KMS-11 (cell line): ENCODE data around the gene MIDN.
"Not testable (repeated sequence)": the region's sequence is repeated elsewhere in the genome, so short reads cannot be mapped to it uniquely, and the experiment has no call there.

Experiments used
- H2AFZ ChIP-seq: fragments of 200-600 bp; sonication (generic); 2 replicates; pipeline ENCODE4 v1.6.1; 2016; ENCODE audit warnings: antibody characterized with exemption, mixed run types, low read depth
- H3K27ac ChIP-seq: fragments of 200-600 bp; sonication (generic); 2 replicates; pipeline ENCODE4 v1.6.1; 2016; ENCODE audit warnings: mild to moderate bottlenecking, mixed run types
- H3K27me3 ChIP-seq: fragments of 200-600 bp; sonication (generic); 2 replicates; pipeline ENCODE4 v1.6.1; 2017; ENCODE audit warnings: mild to moderate bottlenecking, low read depth, mixed run types, moderate library complexity; ENCODE audit not compliant: insufficient read depth
- H3K36me3 ChIP-seq: fragments of 200-600 bp; sonication (generic); 2 replicates; pipeline ENCODE4 v1.6.1; 2017; ENCODE audit warnings: mild to moderate bottlenecking, mixed run types; ENCODE audit not compliant: insufficient read depth
- H3K4me1 ChIP-seq: fragments of 200-600 bp; sonication (generic); 2 replicates; pipeline ENCODE4 v1.6.1; 2016; ENCODE audit warnings: mild to moderate bottlenecking, low read depth, mixed run types; ENCODE audit not compliant: poor library complexity, severe bottlenecking
- H3K4me2 ChIP-seq: fragments of 200-600 bp; sonication (generic); 2 replicates; pipeline ENCODE4 v1.7.0; 2016; ENCODE audit warnings: mild to moderate bottlenecking, mixed run types
- H3K4me3 ChIP-seq: fragments of 200-600 bp; sonication (generic); IDR thresholded peaks from 2 replicates; pipeline ENCODE4 v1.6.1; 2017; ENCODE audit warnings: low read depth, low read length, mixed read lengths; ENCODE audit not compliant: insufficient read depth
- H3K79me2 ChIP-seq: fragments of 200-600 bp; sonication (generic); 2 replicates; pipeline ENCODE4 v1.6.1; 2016; ENCODE audit warnings: low read depth, mixed run types; ENCODE audit not compliant: insufficient read depth
- H3K9ac ChIP-seq: fragments of 200-600 bp; sonication (generic); 2 replicates; pipeline ENCODE4 v1.6.1; 2016; ENCODE audit warnings: mild to moderate bottlenecking, mixed run types
- H4K20me1 ChIP-seq: fragments of 200-600 bp; sonication (generic); 2 replicates; pipeline ENCODE4 v1.6.1; 2016; ENCODE audit warnings: mild to moderate bottlenecking, mixed run types; ENCODE audit not compliant: insufficient read depth
- TF ChIP-seq, protein P1 (sequence below): fragments of 200-600 bp; sonication (generic); conservative IDR thresholded peaks from 2 replicates; pipeline ENCODE4 v1.6.1; 2017; ENCODE audit warnings: low read depth, mild to moderate bottlenecking, antibody characterized with exemption, low read length, moderate library complexity, mixed read lengths

The MIDN gene

DNA sequence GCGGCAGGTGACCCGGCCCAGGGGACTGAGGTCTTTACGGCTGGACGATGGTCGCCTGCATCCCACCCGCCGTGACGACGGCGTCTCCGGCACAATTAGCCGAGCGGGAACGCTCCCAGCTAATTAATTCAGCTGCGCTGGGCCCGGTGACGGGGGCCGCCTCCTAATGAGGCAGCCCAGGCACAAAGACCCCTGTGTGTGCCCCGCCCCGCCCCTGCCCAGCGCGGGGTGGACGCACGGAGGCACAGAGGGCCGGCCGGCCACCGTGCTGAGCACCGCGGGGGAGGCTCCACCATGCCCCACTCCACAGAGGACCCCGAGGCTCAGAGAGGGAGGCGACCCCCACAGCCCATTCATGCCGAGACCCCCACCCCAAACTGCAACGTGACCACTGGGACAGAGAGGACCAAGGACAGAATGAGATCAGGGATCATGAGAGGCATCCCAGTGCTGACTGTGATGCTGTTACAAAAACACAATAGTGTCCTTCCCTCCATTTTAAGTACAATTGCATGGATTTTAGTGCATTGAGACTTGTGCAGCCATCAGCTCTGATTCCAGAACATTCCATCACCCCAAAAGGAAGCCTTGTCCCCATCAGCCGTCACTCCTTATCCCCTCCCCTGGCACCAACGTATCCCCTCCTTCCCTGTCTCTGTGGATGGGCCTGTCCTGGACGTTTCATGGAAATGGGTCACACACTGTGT is 54.3 kb downstream of the MIDN start:
- H3K4me1 ChIP-seq: peaks cover 18% of the 10 kb centered on the region
- TF ChIP-seq, protein P1, sequence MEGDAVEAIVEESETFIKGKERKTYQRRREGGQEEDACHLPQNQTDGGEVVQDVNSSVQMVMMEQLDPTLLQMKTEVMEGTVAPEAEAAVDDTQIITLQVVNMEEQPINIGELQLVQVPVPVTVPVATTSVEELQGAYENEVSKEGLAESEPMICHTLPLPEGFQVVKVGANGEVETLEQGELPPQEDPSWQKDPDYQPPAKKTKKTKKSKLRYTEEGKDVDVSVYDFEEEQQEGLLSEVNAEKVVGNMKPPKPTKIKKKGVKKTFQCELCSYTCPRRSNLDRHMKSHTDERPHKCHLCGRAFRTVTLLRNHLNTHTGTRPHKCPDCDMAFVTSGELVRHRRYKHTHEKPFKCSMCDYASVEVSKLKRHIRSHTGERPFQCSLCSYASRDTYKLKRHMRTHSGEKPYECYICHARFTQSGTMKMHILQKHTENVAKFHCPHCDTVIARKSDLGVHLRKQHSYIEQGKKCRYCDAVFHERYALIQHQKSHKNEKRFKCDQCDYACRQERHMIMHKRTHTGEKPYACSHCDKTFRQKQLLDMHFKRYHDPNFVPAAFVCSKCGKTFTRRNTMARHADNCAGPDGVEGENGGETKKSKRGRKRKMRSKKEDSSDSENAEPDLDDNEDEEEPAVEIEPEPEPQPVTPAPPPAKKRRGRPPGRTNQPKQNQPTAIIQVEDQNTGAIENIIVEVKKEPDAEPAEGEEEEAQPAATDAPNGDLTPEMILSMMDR: no peak
- H3K36me3 ChIP-seq: no peaks in the 10 kb centered on the region
- H2AFZ ChIP-seq: no peak overlapping the region
- no peaks in the 10 kb centered on the region for H4K20me1 ChIP-seq
- peaks cover 60% of the 10 kb centered on the region for H3K27me3 ChIP-seq
- H3K27ac ChIP-seq: no peak overlapping the region
- H3K79me2 ChIP-seq: no peaks in the 10 kb centered on the region
- H3K9ac ChIP-seq: no peak overlapping the region
- no peak overlapping the region for H3K4me3 ChIP-seq
- H3K4me2 ChIP-seq: no peak overlapping the region

DNA sequence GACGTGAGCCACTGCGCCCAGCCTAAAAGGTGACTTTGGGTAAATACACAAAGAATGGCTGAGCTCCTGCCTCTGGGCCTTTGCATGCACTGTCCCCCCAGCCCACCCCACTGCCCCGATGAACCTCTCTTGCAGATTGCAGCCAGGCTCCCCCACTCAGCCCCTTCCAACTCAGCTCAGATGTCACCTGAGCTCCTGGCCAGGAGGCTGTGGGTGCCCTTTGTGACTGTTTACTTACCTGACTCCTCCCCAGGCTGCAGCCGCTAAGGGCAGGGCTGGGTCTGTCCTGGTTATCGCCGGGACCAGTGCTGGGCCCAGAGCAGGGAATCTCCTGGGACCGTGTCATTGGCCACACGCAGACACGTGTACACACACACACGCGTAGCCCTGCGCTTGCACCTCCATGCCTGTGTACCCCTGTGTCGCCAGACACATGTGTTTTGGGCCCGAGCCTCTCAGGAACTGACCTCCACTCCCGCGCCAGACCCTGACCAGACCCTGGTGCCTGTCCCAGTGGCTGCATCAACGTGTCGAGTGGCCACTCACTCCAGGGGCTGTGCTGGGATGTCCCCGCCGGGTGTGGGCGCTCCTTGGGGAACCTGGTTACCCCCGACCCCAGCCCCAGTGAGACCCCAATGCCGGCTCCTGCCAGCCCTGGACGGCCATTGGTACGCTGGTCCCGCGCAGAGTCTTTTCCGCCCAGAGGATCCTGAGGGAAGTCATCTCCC is 56.0 kb downstream of the MIDN start:
- H2AFZ ChIP-seq: no peak overlapping the region
- no peak overlapping the region for H3K27ac ChIP-seq
- H3K4me3 ChIP-seq: no peak overlapping the region
- peaks cover 57% of the 10 kb centered on the region for H3K27me3 ChIP-seq
- H3K79me2 ChIP-seq: no peaks in the 10 kb centered on the region
- no peak overlapping the region for H3K4me2 ChIP-seq
- no peak overlapping the region for H3K9ac ChIP-seq
- TF ChIP-seq, protein P1: no peak
- no peaks in the 10 kb centered on the region for H4K20me1 ChIP-seq
- no peaks in the 10 kb centered on the region for H3K36me3 ChIP-seq
- H3K4me1 ChIP-seq: peaks cover 18% of the 10 kb centered on the region

DNA sequence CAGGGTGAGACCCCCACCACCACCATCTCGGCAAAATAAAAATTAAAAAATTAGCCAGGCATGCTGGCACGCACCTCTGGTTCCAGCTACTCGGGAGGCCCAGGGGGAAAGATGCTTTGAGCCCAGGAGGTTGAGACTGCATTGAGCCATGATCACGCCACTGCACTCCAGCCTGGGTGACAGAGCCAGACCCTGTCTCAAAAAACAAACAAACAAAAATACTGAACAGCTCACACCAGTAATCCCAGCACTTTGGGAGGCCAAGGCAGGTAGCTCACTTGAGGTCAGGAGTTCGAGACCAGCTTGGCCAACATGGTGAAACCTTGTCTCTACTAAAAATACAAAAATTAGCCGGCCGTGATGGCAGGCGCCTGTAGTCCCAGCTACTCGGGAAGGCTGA is 57.0 kb downstream of the MIDN start:
- Histone ChIP-seq H3K27me3 (peaks cover 61% of the 10 kb centered on the region), H3K4me1 (peaks cover 18% of the 10 kb centered on the region)
- H3K27ac ChIP-seq, H3K79me2 ChIP-seq, H3K4me3 ChIP-seq, H3K36me3 ChIP-seq, H3K9ac ChIP-seq, H4K20me1 ChIP-seq, H3K4me2 ChIP-seq, H2AFZ ChIP-seq: not testable (repeated sequence)

DNA sequence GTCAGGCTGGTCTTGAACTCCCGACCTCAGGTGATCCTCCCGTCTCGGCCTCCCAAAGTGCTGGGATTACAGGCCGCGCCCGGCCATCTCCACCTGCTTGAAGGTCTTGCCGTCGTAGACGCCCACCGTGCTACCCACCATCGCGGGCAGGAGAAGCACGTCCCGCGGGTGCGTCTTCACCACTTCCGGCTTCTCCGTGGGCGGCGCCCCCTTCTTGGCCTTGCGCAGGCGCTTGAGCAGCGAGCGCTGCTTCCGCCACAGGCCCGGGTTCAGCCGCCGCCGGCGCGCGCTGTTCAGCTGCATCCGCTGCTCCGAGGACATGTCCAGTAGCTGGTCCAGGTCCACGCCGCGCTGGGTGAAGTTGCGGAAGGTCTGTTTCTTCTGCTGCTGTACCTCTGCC is 58.9 kb downstream of the MIDN start:
- no peaks in the 10 kb centered on the region for H4K20me1 ChIP-seq
- H3K4me1 ChIP-seq: peaks cover 20% of the 10 kb centered on the region
- no peak overlapping the region for H3K9ac ChIP-seq
- H3K27me3 ChIP-seq: peaks cover 52% of the 10 kb centered on the region
- H3K79me2 ChIP-seq: no peaks in the 10 kb centered on the region
- H3K36me3 ChIP-seq: no peaks in the 10 kb centered on the region
- no peak overlapping the region for H2AFZ ChIP-seq
- H3K27ac ChIP-seq: no peak overlapping the region
- no peak overlapping the region for H3K4me2 ChIP-seq
- TF ChIP-seq, protein P1: no peak
- H3K4me3 ChIP-seq: no peak overlapping the region
